Stimulated activated CD8-positive, alpha-beta memory T cell treated with anti-CD3 and anti-CD28 coated beads, Interleukin-7, amount 100 ng/mL, for 48 hours (primary cell): Measurements from ENCODE around the gene ANTXR1.

Source experiments
- DNase-seq, 2 donors: peaks; one replicate each; pipeline ENCODE4 v3.0.0-alpha.2; 2020; ENCODE audit warnings: low read depth in 1 of 2; ENCODE audit errors: extremely low read depth in 1 of 2

The ANTXR1 gene

GRCh38 chr2:69177063-69177771 is 164.2 kb downstream of the ANTXR1 start:
- no peak for DNase-seq

GRCh38 chr2:69177785-69178636 is 165.0 kb downstream of the ANTXR1 start:
- DNase-seq: no peak

- DNase-seq: no peak
Measured at GRCh38 chr2:69178756-69179155, 165.8 kb downstream of the ANTXR1 start.

GRCh38 chr2:69180227-69180626 is 167.2 kb downstream of the ANTXR1 start:
- DNase-seq: no peak

GRCh38 chr2:69180974-69181373 is 168.0 kb downstream of the ANTXR1 start:
- DNase-seq: no peak

- DNase-seq: no peak
Measured at GRCh38 chr2:69181806-69182427, 168.9 kb downstream of the ANTXR1 start.

- DNase-seq: no peak
Measured at GRCh38 chr2:69183659-69184058, 170.7 kb downstream of the ANTXR1 start.

- no peak for DNase-seq
Measured at GRCh38 chr2:69184224-69184623, 171.2 kb downstream of the ANTXR1 start.

- DNase-seq: no peak
Measured at GRCh38 chr2:69185807-69186206, 172.8 kb downstream of the ANTXR1 start.

- no peak for DNase-seq
Measured at GRCh38 chr2:69186614-69187013, 173.6 kb downstream of the ANTXR1 start.

GRCh38 chr2:69188182-69188900 is 175.4 kb downstream of the ANTXR1 start:
- DNase-seq: no peak

GRCh38 chr2:69190743-69191404 is 177.9 kb downstream of the ANTXR1 start:
- no peak for DNase-seq

GRCh38 chr2:69191634-69192033 is 178.7 kb downstream of the ANTXR1 start:
- no peak for DNase-seq

GRCh38 chr2:69192176-69192945 is 179.4 kb downstream of the ANTXR1 start:
- DNase-seq: no peak

- DNase-seq: no peak
Measured at GRCh38 chr2:69195706-69196105, 182.7 kb downstream of the ANTXR1 start.

GRCh38 chr2:69196327-69197117 is 183.5 kb downstream of the ANTXR1 start:
- DNase-seq: no peak

GRCh38 chr2:69200107-69200520 is 187.1 kb downstream of the ANTXR1 start:
- no peak for DNase-seq

GRCh38 chr2:69201259-69201658 is 188.3 kb downstream of the ANTXR1 start:
- no peak for DNase-seq

- DNase-seq: no peak
Measured at GRCh38 chr2:69202327-69202726, 189.3 kb downstream of the ANTXR1 start.
